HepG2 (cell line): ENCODE measurements around the gene PHAX. TPM values are rescaled to one million over a fixed set of nuclear protein-coding genes. Genes with fewer than 3 reads are reported as not detected.

ENCODE experiments used
- CBFB ChIP-seq: sonication (generic); formaldehyde crosslinking; IDR thresholded peaks from 2 replicates; pipeline ENCODE4 v1.4.0; 2020; ENCODE audit warnings: missing genetic modification reagents
- CCDC6 ChIP-seq: sonication (generic); formaldehyde crosslinking; IDR thresholded peaks from 2 replicates; pipeline ENCODE4 v1.8.1; 2022; ENCODE audit warnings: mild to moderate bottlenecking, missing genetic modification reagents, moderate library complexity
- FOXC1 ChIP-seq: sonication (generic); formaldehyde crosslinking; IDR thresholded peaks from 2 replicates; pipeline ENCODE4 v1.8.0; 2022; ENCODE audit warnings: mild to moderate bottlenecking, missing genetic modification reagents, borderline replicate concordance
- HDAC6 ChIP-seq: fragments of 200-600 bp; sonication (generic); IDR thresholded peaks from 2 replicates; pipeline ENCODE4 v1.7.0; 2017; ENCODE audit warnings: mild to moderate bottlenecking, antibody characterized with exemption, low read length, low read depth
- IKZF1 ChIP-seq: fragments of 450-650 bp; IDR thresholded peaks from 2 replicates; pipeline ENCODE4 v1.7.1; 2016
- KAT7 ChIP-seq: IDR thresholded peaks from 2 replicates; pipeline ENCODE4 v1.6.1; 2018; ENCODE audit warnings: borderline replicate concordance, missing compliant biosample characterization
- MIER3 ChIP-seq: IDR thresholded peaks from 2 replicates; pipeline ENCODE4 v1.6.1; 2016; ENCODE audit warnings: missing compliant biosample characterization, borderline replicate concordance
- MXI1 ChIP-seq: IDR thresholded peaks from 3 replicates; pipeline ENCODE4 v1.6.1; 2012; ENCODE audit warnings: low read depth, low read length, inconsistent platforms, borderline replicate concordance
- NAIF1 ChIP-seq: sonication (generic); formaldehyde crosslinking; IDR thresholded peaks from 2 replicates; pipeline ENCODE4 v1.5.0; 2020; ENCODE audit warnings: mild to moderate bottlenecking, missing genetic modification reagents, borderline replicate concordance
- RFX3 ChIP-seq: IDR thresholded peaks from 2 replicates; pipeline ENCODE4 v1.6.1; 2016; ENCODE audit warnings: missing biosample characterization, missing genetic modification reagents
- SIN3A ChIP-seq: IDR thresholded peaks from 2 replicates; pipeline ENCODE4 v1.6.1; 2011; ENCODE audit warnings: low read depth, mild to moderate bottlenecking, control low read depth, low read length, borderline replicate concordance
- SNAI1 ChIP-seq: sonication (generic); formaldehyde crosslinking; IDR thresholded peaks from 2 replicates; pipeline ENCODE4 v1.5.0; 2020; ENCODE audit warnings: mild to moderate bottlenecking, missing genetic modification reagents, borderline replicate concordance
- TBX3 ChIP-seq: fragments of 450-650 bp; IDR thresholded peaks from 2 replicates; pipeline ENCODE4 v1.6.1; 2017; ENCODE audit warnings: antibody characterized with exemption, mild to moderate bottlenecking, inconsistent platforms, borderline replicate concordance
- ZNF24 ChIP-seq: fragments of 450-650 bp; IDR thresholded peaks from 2 replicates; pipeline ENCODE4 v1.6.1; 2017; ENCODE audit warnings: antibody characterized with exemption, mild to moderate bottlenecking
- ZNF605 ChIP-seq: sonication (generic); formaldehyde crosslinking; IDR thresholded peaks from 2 replicates; pipeline ENCODE4 v1.8.0; 2022; ENCODE audit warnings: mild to moderate bottlenecking, missing genetic modification reagents
- ZNF776 ChIP-seq: sonication (generic); formaldehyde crosslinking; IDR thresholded peaks from 2 replicates; pipeline ENCODE4 v1.4.0; 2020; ENCODE audit warnings: mild to moderate bottlenecking, missing genetic modification reagents
- polyA plus RNA-seq, 8 experiments: library from polyadenylated mRNA; depleted of rRNA in 3 of 8; stranded (reverse) in 7 of 8; unstranded in 1 of 8; fragments of >200 nt; fragmentation: Illumina TruSeq in 4 of 8; extraction: Trizol in 4 of 8; gene quantifications; 2 replicates each; pipeline versions ENCODE4 v1.2.1 to v1.2.3, GENCODE V29; 2011 to 2016; ENCODE audit warnings: low read depth in 4 of 8, missing spikeins in 1 of 8, mixed read lengths in 1 of 8; ENCODE audit not compliant: insufficient read depth in 1 of 8
- total RNA-seq, 5 experiments: library from RNA; depleted of rRNA; stranded (reverse); fragments of >200 nt; fragmentation: Illumina TruSeq; extraction: Trizol; gene quantifications; 2 replicates each; pipeline ENCODE4 v1.2.3, GENCODE V29; 2016; ENCODE audit warnings: low read depth in 1 of 5
- TF ChIP-seq, protein P1 (sequence below): sonication (generic); formaldehyde crosslinking; IDR thresholded peaks from 2 replicates; pipeline ENCODE4 v1.5.0; 2020; ENCODE audit warnings: mild to moderate bottlenecking, missing genetic modification reagents, moderate library complexity
- TF ChIP-seq, protein P2 (sequence below): sonication (generic); formaldehyde crosslinking; IDR thresholded peaks from 2 replicates; pipeline ENCODE4; 2020; ENCODE audit warnings: missing genetic modification reagents, mild to moderate bottlenecking, borderline replicate concordance
- TF ChIP-seq, protein P3 (sequence below): IDR thresholded peaks from 2 replicates; pipeline ENCODE4 v1.6.1; 2016; ENCODE audit warnings: missing biosample characterization, missing genetic modification reagents, low read depth
- TF ChIP-seq, protein P4 (sequence below): sonication (generic); formaldehyde crosslinking; IDR thresholded peaks from 2 replicates; pipeline ENCODE4 v1.4.0; 2020; ENCODE audit warnings: low read depth, missing genetic modification reagents

PHAX gene
- total and polyA plus RNA-seq, 2 of the 13 experiments (the other 11 are each of a cell fraction or from before 2014, with no cell fraction given) = 20.0 to 59.7 TPM

DNA sequence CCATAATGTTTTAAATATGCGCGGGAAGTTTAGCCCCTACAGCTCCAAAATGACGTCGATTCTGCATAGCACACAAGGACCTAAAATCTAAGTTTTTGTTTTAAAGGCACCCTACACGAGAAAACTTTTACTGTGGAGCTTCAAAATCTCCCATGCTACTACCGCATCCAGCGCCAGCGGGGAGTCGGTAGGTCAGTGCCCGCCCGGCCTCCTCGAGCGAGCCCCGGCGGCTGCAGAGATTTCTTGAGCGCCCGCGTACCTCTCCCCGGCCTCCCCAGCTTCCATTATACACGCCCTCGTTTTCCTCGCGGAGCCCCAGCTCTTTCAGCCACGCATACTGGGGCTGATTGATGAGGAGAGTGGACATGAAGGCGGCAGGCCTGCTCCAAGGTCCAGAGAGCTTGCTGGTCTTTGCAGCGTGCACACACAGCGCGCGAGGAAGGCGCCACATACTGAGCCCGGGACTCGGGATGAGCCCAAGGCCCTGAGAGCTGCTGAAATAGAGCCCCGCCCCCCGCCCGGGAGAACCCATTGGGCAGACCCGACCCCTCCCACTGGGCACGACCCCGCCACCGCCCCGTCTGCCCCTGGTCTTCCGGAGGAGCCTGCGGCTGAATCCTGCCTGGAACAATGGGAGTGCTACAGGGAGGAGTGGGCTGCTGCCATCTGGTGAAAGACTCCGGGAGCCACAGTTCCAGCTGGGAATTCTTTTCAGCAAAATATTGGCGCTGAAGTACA lies 5.8 kb upstream of the PHAX start, which contains the start of gene ALDH7A1 (continued):
- TF ChIP-seq IKZF1 (no peak), FOXC1 (0 out of 2 replicates have a peak, but pooled peaks have one; percentile 53), ZNF24 (no peak), CCDC6 (CRISPR knock-in tag) (no peak), KAT7 (CRISPR knock-in tag) (0 out of 2 replicates have a peak, but pooled peaks have one; percentile 70), ZNF776 (CRISPR knock-in tag) (peak; percentile 53; the same call in 1 of the 2 replicates), NAIF1 (CRISPR knock-in tag) (no peak), MXI1 (peak; percentile 71; the same call in 1 of the 3 replicates), SIN3A (peak; percentile 79; the same call in 1 of the 2 replicates), TBX3 (peak; percentile 41; the same call in 1 of the 2 replicates), CBFB (CRISPR knock-in tag) (no peak; the same call in 1 of the 2 replicates), SNAI1 (no peak), ZNF605 (no peak; the same call in 1 of the 2 replicates), RFX3 (CRISPR knock-in tag) (no peak), HDAC6 (no peak), MIER3 (CRISPR knock-in tag) (peak; percentile 52; the same call in 1 of the 2 replicates)
- TF ChIP-seq, protein P1, sequence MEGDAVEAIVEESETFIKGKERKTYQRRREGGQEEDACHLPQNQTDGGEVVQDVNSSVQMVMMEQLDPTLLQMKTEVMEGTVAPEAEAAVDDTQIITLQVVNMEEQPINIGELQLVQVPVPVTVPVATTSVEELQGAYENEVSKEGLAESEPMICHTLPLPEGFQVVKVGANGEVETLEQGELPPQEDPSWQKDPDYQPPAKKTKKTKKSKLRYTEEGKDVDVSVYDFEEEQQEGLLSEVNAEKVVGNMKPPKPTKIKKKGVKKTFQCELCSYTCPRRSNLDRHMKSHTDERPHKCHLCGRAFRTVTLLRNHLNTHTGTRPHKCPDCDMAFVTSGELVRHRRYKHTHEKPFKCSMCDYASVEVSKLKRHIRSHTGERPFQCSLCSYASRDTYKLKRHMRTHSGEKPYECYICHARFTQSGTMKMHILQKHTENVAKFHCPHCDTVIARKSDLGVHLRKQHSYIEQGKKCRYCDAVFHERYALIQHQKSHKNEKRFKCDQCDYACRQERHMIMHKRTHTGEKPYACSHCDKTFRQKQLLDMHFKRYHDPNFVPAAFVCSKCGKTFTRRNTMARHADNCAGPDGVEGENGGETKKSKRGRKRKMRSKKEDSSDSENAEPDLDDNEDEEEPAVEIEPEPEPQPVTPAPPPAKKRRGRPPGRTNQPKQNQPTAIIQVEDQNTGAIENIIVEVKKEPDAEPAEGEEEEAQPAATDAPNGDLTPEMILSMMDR (CRISPR knock-in tag) = peak; percentile 82
- TF ChIP-seq, protein P2, sequence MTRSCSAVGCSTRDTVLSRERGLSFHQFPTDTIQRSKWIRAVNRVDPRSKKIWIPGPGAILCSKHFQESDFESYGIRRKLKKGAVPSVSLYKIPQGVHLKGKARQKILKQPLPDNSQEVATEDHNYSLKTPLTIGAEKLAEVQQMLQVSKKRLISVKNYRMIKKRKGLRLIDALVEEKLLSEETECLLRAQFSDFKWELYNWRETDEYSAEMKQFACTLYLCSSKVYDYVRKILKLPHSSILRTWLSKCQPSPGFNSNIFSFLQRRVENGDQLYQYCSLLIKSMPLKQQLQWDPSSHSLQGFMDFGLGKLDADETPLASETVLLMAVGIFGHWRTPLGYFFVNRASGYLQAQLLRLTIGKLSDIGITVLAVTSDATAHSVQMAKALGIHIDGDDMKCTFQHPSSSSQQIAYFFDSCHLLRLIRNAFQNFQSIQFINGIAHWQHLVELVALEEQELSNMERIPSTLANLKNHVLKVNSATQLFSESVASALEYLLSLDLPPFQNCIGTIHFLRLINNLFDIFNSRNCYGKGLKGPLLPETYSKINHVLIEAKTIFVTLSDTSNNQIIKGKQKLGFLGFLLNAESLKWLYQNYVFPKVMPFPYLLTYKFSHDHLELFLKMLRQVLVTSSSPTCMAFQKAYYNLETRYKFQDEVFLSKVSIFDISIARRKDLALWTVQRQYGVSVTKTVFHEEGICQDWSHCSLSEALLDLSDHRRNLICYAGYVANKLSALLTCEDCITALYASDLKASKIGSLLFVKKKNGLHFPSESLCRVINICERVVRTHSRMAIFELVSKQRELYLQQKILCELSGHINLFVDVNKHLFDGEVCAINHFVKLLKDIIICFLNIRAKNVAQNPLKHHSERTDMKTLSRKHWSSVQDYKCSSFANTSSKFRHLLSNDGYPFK (CRISPR knock-in tag) = peak; percentile 38; the same call in 1 of the 2 replicates
- TF ChIP-seq, protein P3, sequence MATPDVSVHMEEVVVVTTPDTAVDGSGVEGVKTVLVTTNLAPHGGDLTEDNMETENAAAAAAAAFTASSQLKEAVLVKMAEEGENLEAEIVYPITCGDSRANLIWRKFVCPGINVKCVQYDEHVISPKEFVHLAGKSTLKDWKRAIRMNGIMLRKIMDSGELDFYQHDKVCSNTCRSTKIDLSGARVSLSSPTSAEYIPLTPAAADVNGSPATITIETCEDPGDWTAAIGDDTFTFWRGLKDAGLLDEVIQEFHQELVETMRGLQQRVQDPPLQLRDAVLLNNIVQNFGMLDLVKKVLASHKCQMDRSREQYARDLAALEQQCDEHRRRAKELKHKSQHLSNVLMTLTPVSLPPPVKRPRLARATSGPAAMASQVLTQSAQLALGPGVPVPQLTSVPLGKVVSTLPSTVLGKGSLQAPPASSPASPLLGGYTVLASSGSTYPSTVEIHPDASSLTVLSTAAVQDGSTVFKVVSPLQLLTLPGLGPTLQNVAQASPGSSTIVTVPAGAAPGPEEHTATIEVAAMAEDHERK (CRISPR knock-in tag) = no peak
- TF ChIP-seq, protein P4, sequence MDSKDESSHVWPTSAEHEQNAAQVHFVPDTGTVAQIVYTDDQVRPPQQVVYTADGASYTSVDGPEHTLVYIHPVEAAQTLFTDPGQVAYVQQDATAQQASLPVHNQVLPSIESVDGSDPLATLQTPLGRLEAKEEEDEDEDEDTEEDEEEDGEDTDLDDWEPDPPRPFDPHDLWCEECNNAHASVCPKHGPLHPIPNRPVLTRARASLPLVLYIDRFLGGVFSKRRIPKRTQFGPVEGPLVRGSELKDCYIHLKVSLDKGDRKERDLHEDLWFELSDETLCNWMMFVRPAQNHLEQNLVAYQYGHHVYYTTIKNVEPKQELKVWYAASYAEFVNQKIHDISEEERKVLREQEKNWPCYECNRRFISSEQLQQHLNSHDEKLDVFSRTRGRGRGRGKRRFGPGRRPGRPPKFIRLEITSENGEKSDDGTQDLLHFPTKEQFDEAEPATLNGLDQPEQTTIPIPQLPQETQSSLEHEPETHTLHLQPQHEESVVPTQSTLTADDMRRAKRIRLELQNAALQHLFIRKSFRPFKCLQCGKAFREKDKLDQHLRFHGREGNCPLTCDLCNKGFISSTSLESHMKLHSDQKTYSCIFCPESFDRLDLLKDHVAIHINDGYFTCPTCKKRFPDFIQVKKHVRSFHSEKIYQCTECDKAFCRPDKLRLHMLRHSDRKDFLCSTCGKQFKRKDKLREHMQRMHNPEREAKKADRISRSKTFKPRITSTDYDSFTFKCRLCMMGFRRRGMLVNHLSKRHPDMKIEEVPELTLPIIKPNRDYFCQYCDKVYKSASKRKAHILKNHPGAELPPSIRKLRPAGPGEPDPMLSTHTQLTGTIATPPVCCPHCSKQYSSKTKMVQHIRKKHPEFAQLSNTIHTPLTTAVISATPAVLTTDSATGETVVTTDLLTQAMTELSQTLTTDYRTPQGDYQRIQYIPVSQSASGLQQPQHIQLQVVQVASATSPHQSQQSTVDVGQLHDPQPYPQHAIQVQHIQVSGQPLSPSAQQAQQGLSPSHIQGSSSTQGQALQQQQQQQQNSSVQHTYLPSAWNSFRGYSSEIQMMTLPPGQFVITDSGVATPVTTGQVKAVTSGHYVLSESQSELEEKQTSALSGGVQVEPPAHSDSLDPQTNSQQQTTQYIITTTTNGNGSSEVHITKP = no peak
